HG02885 (cell line): Measurements from ENCODE around the gene RPS6KA1.
A peak's percentile ranks its signal among the peaks of the same experiment; 100 is the strongest.

Experiments used
- ATAC-seq: cut with Tn5 transposase; IDR thresholded peaks from one replicate; pipeline ENCODE4 v1.9.1; 2021; ENCODE audit warnings: mild to moderate bottlenecking; ENCODE audit not compliant: unreplicated experiment, poor library complexity

RPS6KA1 gene

GRCh38 chr1:26530895-26531598 is 1.5 kb downstream of the RPS6KA1 start:
- ATAC-seq, result no peak

DNA sequence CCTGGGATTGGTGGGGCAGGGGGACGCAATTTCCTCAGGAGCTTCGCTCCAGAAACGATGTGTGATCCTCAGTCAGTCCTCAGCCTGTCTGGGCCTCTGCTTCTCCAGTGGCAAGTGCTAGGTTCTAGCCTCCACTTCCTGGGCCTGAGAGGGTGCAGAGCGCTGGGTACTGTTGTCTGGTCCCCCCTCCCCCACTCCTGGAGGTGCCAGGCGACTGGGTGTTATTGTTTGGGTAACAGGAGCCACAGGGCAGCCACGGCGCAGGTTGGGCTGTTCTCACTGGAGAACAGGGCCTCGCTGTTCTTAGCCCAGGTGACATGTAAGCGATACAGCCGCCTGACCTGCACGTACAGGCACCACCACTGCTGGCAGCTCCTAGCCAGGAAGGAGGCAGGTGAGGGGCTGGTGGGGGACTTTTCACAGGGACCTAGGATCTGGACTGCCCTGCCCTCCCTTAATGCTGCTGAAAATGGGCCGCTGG is 2.1 kb downstream of the RPS6KA1 start:
- ATAC-seq, result no peak

GRCh38 chr1:26533951-26534509 is 4.5 kb downstream of the RPS6KA1 start:
- ATAC-seq, result no peak

GRCh38 chr1:26535201-26535600 is 5.6 kb downstream of the RPS6KA1 start:
- no peak for ATAC-seq

- ATAC-seq, result no peak
Observed at GRCh38 chr1:26536081-26536480, 6.5 kb downstream of the RPS6KA1 start.

- no peak for ATAC-seq
Observed at GRCh38 chr1:26536521-26536920, 7.0 kb downstream of the RPS6KA1 start.

DNA sequence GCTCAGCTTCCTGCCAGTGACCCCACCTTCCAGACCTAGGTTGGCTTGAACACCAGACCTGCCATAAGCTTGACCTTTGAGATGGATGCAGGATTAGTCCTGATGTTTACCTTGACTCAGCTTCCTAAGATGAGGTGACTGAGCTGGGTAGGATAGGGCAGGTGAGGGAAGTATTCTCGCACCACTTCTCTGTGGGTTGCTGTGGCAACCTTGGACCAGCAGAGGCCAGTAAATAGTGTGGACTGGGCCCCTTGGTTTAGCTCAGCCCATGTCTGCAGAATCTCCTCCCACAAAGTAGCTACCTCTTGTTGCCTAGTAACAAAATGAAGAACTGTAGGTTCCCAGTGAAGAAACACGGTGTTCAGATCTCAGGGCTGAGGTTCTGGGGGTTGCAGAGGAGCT is 8.4 kb downstream of the RPS6KA1 start:
- ATAC-seq, result no peak

GRCh38 chr1:26538480-26539412 is 9.2 kb downstream of the RPS6KA1 start:
- ATAC-seq, result no peak

DNA sequence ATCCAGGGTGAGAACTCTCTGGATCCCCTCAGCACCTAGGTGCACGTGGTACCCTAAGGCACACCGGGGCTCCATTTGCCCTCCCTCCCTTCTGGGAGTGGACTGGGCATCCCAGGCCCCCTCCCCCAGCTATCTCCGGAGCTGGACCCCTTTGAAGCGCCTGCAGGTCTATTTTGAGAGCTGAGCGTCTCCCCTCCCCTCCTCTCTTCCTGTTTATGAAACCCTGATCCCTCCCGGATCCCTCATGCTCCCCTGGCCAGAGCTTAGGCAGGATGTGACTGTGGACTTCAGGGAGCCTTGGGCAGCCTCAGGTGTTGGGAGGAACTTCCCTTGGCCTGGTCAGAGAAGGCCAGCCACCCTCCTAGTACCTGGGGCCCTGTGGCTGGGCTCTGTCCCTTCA is 10.2 kb downstream of the RPS6KA1 start:
- no peak for ATAC-seq

DNA sequence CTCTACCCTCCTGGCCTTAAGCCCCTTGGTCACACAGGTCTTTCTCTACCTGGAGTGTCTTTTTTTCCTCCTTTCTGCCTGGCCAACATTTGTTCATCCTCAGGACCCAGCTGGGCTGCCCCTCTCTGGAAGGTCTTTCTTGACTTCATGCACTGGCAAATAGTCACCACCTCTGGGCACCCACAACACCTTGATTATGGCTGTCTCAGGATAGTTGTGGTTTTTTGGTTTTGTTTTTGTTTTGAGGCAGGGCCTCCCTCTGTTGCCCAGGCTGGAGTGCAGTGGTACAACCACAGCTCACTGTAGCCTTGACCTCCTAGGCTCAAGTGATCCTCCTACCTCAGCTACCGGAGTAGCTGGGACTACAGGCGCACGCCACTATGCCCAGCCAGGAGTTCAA is 10.8 kb downstream of the RPS6KA1 start:
- ATAC-seq, result no peak

DNA sequence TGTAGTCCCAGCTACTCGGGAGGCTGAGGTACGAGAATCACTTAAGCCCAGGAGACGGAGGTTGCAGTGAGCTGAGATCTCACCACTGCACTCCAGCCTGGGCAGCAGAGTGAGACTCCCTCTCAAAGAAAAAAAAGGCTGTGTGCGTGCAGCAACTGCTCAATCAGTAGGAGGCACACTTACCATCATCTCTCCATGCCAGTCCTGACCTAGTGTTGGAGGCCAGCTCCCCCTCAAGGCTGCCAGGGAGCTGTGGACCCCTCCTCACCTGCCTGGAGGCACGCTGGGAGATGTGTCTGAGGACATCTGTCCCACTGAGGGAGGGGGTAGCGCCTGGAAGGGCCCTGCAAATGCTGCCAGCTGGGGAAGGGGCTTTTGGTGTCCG is 11.9 kb downstream of the RPS6KA1 start:
- no peak for ATAC-seq

DNA sequence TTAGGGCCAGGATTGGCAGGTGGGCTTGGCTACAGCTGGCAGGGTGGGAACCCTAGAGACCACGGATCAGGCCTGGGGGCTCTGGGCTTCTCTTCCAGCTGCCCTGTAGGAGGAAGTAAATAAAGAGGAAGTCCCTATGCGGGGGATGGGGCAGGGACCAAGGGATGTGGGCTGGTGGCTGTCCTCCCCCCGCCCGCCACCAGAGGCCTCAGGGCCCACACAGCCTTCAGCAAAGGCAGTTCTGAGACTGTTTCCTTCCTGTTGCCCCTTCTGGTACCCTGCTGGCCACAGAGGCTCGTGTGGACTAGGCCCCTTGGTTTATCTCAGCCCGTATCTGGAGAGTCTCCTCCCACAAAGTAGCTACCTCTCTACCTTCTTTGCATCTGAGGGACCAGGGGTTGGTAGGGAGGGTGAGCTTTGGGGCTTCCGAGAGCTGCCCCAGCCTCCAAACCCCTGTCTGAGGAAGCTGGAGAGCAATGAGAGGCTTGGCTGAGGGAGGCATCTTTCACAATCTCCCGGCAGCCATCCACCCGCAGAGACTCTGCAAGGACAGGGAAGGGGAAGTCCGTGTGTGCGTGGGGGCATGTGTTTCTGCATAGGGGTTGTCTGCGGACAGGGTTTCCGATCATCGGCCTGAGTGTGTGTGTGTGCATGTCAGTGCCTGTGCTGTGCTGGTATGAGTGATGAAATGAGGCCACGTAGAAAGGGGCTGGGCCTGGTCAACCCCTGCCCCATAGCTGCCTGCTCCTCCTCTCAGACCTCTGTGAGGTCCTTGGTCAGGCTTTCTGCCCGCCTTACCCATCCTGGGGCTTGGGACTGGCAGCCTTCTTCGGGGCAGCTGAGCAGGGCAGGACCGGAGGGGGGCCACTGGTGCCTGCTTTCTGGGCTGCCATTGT is 12.5 kb downstream of the RPS6KA1 start:
- ATAC-seq, result peak; percentile 61

DNA sequence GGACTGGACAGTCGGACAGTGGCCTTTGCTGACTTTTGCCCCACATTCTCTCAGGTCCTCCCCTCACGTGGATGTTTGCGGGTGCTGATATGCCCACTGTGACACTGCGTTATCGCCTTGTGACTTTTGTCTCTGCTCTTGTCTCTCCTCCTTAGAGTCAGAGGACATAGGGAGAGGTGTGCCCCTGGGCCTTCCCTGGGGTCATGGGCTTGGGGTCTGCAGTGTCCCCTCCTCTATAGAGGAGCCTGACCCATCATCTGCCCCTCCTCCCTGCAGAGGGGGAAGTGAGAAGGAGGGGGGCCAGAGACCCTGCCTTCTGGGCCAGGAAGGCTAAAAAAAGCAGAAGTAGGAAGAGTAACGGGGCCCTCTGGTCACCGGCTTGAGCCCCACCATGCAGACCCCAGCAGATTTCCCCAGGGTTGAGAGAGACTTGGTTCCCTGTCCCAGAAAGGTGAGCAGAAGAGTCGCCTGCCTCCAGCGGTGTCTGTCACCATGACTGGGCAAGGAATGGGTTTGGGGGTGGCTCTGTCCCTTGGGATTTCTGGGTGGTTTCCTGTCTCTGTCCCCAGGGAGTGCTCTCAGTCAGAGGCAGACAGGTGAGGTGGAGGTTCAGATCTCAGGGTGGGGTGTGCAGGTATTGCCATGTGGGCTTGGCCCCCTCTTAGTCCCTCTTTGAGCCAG is 13.3 kb downstream of the RPS6KA1 start:
- ATAC-seq, result no peak

DNA sequence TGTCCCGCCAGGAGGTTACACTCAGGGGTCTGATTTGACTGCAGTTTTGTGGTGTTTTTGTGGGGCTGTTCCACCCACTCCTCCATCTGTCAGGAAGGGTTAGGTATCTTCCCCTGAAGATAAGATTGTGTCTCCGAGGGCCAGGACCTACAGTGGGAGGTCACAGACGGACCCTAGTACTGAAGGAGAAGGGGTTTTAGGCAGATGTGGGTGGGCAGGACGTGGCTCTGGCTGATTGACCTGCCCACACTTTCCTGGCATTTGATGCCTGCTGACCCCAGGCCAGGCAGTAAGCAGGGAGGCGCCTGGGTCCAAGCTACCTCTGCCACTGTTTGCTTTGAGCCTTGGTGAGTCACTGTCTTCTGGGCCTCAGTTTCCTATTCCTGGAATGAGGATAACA is 13.9 kb downstream of the RPS6KA1 start:
- ATAC-seq, result no peak

DNA sequence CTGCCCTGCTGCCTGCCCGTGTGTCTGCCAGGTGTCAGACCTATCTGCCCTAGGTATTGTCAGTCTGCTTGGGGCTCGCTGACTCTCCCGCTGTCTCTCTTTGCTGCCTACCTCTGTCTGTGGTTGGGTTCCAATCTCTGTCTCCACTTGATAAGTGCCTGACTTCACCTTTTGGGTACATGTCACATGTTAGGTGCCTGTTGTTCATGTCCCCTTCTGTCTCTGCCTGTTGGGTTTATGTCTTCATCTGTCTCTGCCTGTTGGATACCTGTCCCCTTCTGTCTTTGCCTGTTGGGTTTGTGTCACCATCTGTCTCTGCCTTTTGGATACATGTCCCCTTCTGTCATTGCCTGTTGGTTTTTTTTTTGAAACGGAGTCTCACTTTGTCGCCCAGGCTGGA is 14.6 kb downstream of the RPS6KA1 start:
- ATAC-seq, result no peak

DNA sequence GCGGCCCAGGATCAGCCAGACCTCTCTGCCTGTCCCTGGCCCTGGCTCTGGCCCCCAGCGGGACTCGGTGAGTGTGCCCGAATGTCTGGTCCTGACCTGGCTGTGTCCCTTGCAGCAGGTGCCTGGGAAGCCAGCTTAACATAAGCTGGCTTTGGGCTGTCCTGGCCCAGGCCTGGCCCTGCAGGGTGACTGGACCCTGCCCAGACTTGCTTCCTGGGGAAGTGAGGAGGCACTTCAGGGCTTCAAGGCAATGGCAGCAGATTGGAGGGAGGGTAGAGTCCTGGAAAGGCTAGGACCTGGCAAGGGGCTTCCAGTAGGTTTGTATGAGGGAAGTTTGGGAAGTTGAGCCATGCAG is 16.4 kb downstream of the RPS6KA1 start:
- ATAC-seq, result no peak

GRCh38 chr1:26546375-26546774 is 16.8 kb downstream of the RPS6KA1 start:
- ATAC-seq, result no peak

- ATAC-seq, result no peak
Observed at GRCh38 chr1:26546819-26547218, 17.3 kb downstream of the RPS6KA1 start.

DNA sequence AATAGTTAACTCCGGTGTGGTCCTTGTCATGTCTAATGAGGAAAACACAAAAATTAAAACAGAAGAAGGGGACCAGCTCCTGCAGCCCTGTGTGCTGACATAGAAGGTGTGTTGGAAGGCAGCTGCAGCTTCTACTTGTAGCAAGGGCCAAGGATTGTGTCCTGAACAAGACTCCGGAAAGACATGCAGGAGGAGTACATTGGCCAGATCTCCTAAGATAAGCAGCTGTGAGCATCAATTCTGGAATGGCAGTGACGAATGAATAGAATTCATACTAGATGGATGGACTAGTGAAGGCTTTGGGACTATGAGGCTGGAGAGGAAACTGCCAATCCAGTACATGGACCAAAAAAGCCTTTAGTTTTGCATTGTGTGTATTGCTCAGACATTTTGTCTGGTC is 19.3 kb downstream of the RPS6KA1 start:
- ATAC-seq, result no peak

GRCh38 chr1:26550946-26551345 is 21.4 kb downstream of the RPS6KA1 start:
- no peak for ATAC-seq
